ENCODE data around the gene UFD1. TPM values are rescaled to one million over a fixed set of nuclear protein-coding genes. Genes with fewer than 3 reads are reported as not detected.

UFD1 gene
- total and polyA plus RNA-seq, 9 of the 15 experiments (the other 6 are each of a cell fraction or from before 2014, with no cell fraction given), result 238 to 645 (median 363) TPM

DNA sequence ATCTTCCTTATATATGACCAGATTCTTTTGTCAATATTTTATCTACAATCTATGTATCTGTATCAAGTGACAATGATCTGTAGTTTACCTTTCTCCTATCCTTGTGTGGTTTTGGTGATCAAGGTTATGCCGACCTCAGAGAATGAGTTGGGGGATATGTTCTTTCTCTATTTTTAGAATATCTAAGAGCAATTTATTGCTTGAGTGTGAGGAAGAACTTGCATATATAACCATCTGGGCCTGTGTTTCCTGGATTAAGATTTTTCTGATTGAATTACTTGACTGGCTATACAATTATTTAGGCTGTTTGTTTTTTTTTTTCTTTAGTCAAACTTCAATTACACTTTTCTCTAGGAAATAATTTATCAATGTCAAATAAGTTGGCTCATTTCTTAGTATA lies 17.5 kb downstream of the UFD1 start:
- no peak overlapping the region for H3K9ac ChIP-seq (ENCODE audit: insufficient read depth in 1 of 2, low read depth in 2 of 2, low read length in 2 of 2)
- peaks cover 96% of the 10 kb centered on the region for H3K36me3 ChIP-seq (ENCODE audit: control insufficient read depth, insufficient read depth, low read length)
- ATAC-seq (no peak), FAIRE-seq (no peak), DNase-seq (ENCODE audit: extremely low read depth in 1 of 4, low spot score in 3 of 4) (no peak)
- H3K27me3 ChIP-seq (ENCODE audit: control insufficient read depth in 2 of 2, insufficient read depth in 2 of 2, low read length in 2 of 2), result no peaks in the 10 kb centered on the region
- H3K4me1 ChIP-seq (replicated peaks in 1 of 2; ENCODE audit: control insufficient read depth in 2 of 2, insufficient read depth in 2 of 2, low read length in 2 of 2), result no peaks in the 10 kb centered on the region
- in situ Hi-C loops (cut with MboI) (no loop called here), intact Hi-C loops (cut with micrococcal nuclease) (no loop called here)
- no peaks in the 10 kb centered on the region for H3K79me2 ChIP-seq (ENCODE audit: control insufficient read depth, insufficient read depth, low read length)
- 0 out of 2 replicates have a peak, but pooled peaks have one; percentile 3 for TF ChIP-seq SUPT5H (IDR thresholded peaks at IDR 0.05)
- TF ChIP-seq POLR2H (tag; IDR thresholded peaks at IDR 0.05; ENCODE audit: low read depth), result peak; percentile 58
- TF ChIP-seq KDM2B (CRISPR knock-in tag; IDR thresholded peaks at IDR 0.05), result no peak
- 0 out of 2 replicates have a peak, but pooled peaks have one; percentile 66 for TF ChIP-seq ZNF253 (CRISPR knock-in tag; conservative IDR thresholded peaks at IDR 0.05)
- TF ChIP-seq ZBTB8A (IDR thresholded peaks at IDR 0.05; ENCODE audit: partially characterized antibody), result no peak
- TF ChIP-seq TBL1XR1 (IDR thresholded peaks at IDR 0.05; ENCODE audit: low read length in 2 of 2), result no peak
- TF ChIP-seq HOXB6 (CRISPR knock-in tag; IDR thresholded peaks at IDR 0.05; ENCODE audit: borderline replicate concordance), result 0 out of 2 replicates have a peak, but pooled peaks have one; percentile 51
- 0 out of 2 replicates have a peak, but pooled peaks cover 3% of the 10 kb centered on the region for H4K20me1 ChIP-seq (replicated peaks; ENCODE audit: control insufficient read depth, insufficient read depth, low read length)
- H3K4me2 ChIP-seq (ENCODE audit: insufficient read depth, low read length), result no peak overlapping the region
- no TSS peak for BruUV-seq (replicated peaks)
- 87% methylated on average over 1 of the region's 1 CpG for WGBS (ENCODE audit: insufficient coverage, low coverage, missing lambda C conversion rate)
- ChIA-PET CTCF (ENCODE audit: low intra/inter-chr PET ratio) (no interaction called here), POLR2A (interaction anchor here (0.7 to 13.6 kb wide), 8 partner anchors 8 to 284 kb away, joined by 3 to 148 read pairs (median 26); partner anchors contain the start of genes C22orf39, CDC45, SLC25A1 and UFD1)
- no peak overlapping the region for H2AFZ ChIP-seq (ENCODE audit: low read depth, low read length)
- H3K27ac ChIP-seq (ENCODE audit: extremely low read depth, low read depth, low read length), result no peak overlapping the region
- no peaks in the 10 kb centered on the region for H3K9me1 ChIP-seq (ENCODE audit: control insufficient read depth, insufficient read depth, low read length)
- H3K9me3 ChIP-seq (replicated peaks; ENCODE audit: control insufficient read depth, insufficient read depth, low read depth, low read length), result no peaks in the 10 kb centered on the region
- H3K4me3 ChIP-seq, result no peak overlapping the region
